Osteocyte (in vitro differentiated cells): ENCODE measurements around the gene HDAC4. TPM values are rescaled to one million over a fixed set of nuclear protein-coding genes. Genes with fewer than 3 reads are reported as not detected.
"Not testable (repeated sequence)": the region's sequence is repeated elsewhere in the genome, so short reads cannot be mapped to it uniquely, and the experiment has no call there.

Experiments used
- DNase-seq: peaks from one replicate; pipeline ENCODE4 v3.0.0; 2021; ENCODE audit warnings: mixed read lengths; ENCODE audit not compliant: unreplicated experiment; ENCODE audit errors: extremely low spot score
- H3K27ac Mint-ChIP-seq: one replicate; pipeline ENCODE4 v1.8.0; 2021; ENCODE audit warnings: mild to moderate bottlenecking, mixed read lengths; ENCODE audit not compliant: unreplicated experiment
- H3K27me3 Mint-ChIP-seq: one replicate; pipeline ENCODE4 v1.8.0; 2021; ENCODE audit warnings: mixed read lengths; ENCODE audit not compliant: unreplicated experiment
- H3K36me3 Mint-ChIP-seq: one replicate; pipeline ENCODE4 v1.8.0; 2021; ENCODE audit warnings: mixed read lengths; ENCODE audit not compliant: unreplicated experiment
- H3K4me1 Mint-ChIP-seq: one replicate; pipeline ENCODE4 v1.8.0; 2021; ENCODE audit warnings: mixed read lengths; ENCODE audit not compliant: unreplicated experiment
- H3K4me3 Mint-ChIP-seq: one replicate; pipeline ENCODE4 v1.8.0; 2021; ENCODE audit warnings: mild to moderate bottlenecking, moderate library complexity, mixed read lengths; ENCODE audit not compliant: unreplicated experiment
- H3K9me3 Mint-ChIP-seq: one replicate; pipeline ENCODE4 v1.8.0; 2021; ENCODE audit warnings: mixed read lengths; ENCODE audit not compliant: unreplicated experiment
- CTCF ChIP-seq: fragments of 200-600 bp; sonication (generic); IDR thresholded peaks from 2 replicates; pipeline ENCODE4 v1.5.0; 2021; ENCODE audit warnings: antibody characterized with exemption, mild to moderate bottlenecking, moderate library complexity
- long read RNA-seq: library from polyadenylated mRNA; unstranded; transcript quantifications from one replicate; pipeline ENCODE4 v2.0.0, GENCODE V29; 2021
- total RNA-seq: library from RNA; stranded (reverse); gene quantifications from 2 replicates; pipeline ENCODE4 v1.2.1, GENCODE V29; 2021

HDAC4 gene
- 30.3 and 32.2 TPM in 2 replicates for total RNA-seq
- long read RNA-seq, partial matches to known transcripts: 0 of 9 reads
- long read RNA-seq, other reads (novel, unspliced or antisense): 9 of 9 reads

- H3K36me3 Mint-ChIP-seq: no peaks in the 10 kb centered on the region
- H3K4me1 Mint-ChIP-seq: peaks cover 22% of the 10 kb centered on the region
- peak within 1 kb of the TSS; percentile 99 for H3K27ac Mint-ChIP-seq
- DNase-seq: no peak
- no peaks in the 10 kb centered on the region for H3K27me3 Mint-ChIP-seq
- no peak for TF ChIP-seq CTCF
- peak within 1 kb of the TSS; percentile 86 for H3K4me3 Mint-ChIP-seq
- no peaks in the 10 kb centered on the region for H3K9me3 Mint-ChIP-seq
These were observed at the start of gene HDAC4 for GRCh38 chr2:239400596-239401066. Gene HDAC4, minus strand, starts transcription at chr2:239401020. Its CDS starts 48,321 bp downstream, at chr2:239352699.

- peaks cover 31% of the 10 kb centered on the region for H3K9me3 Mint-ChIP-seq
- not testable (repeated sequence) for H3K4me3 Mint-ChIP-seq, H3K4me1 Mint-ChIP-seq, H3K27ac Mint-ChIP-seq, H3K36me3 Mint-ChIP-seq
- peak; percentile 75 for DNase-seq
- peaks cover 13% of the 10 kb centered on the region for H3K27me3 Mint-ChIP-seq
These were observed 48.6 kb upstream of the HDAC4 start for GRCh38 chr2:239449468-239449867.

- Mint-ChIP-seq H3K27me3 (peaks cover 23% of the 10 kb centered on the region), H3K4me1 (peaks cover 10% of the 10 kb centered on the region), H3K36me3 (no peaks in the 10 kb centered on the region), H3K27ac (no peak overlapping the region), H3K9me3 (peaks cover 7% of the 10 kb centered on the region), H3K4me3 (no peak overlapping the region)
- no peak for TF ChIP-seq CTCF
- no peak for DNase-seq
These were observed 45.1 kb upstream of the HDAC4 start for GRCh38 chr2:239445771-239446524.

- H3K27me3 Mint-ChIP-seq: peaks cover 28% of the 10 kb centered on the region
- peaks cover 4% of the 10 kb centered on the region for H3K9me3 Mint-ChIP-seq
- H3K4me1 Mint-ChIP-seq: peaks cover 18% of the 10 kb centered on the region
- DNase-seq: peak; percentile 72
- no peak for TF ChIP-seq CTCF
- no peak overlapping the region for H3K4me3 Mint-ChIP-seq
- H3K36me3 Mint-ChIP-seq: no peaks in the 10 kb centered on the region
- no peak overlapping the region for H3K27ac Mint-ChIP-seq
These were observed 44.1 kb upstream of the HDAC4 start for GRCh38 chr2:239444626-239445577.

GRCh38 chr2:239443666-239444567, 43.1 kb upstream of the HDAC4 start:
- Mint-ChIP-seq H3K4me3 (no peak overlapping the region), H3K4me1 (peaks cover 23% of the 10 kb centered on the region), H3K27me3 (peaks cover 33% of the 10 kb centered on the region), H3K27ac (no peak overlapping the region), H3K36me3 (no peaks in the 10 kb centered on the region), H3K9me3 (peaks cover 4% of the 10 kb centered on the region)
- TF ChIP-seq CTCF: no peak
- DNase-seq: peak; percentile 78
